Endothelial cell of umbilical vein (primary cell): ENCODE data around the gene KCNS1. TPM values are rescaled to one million over a fixed set of nuclear protein-coding genes. Genes with fewer than 3 reads are reported as not detected.

Experiments
- BruUV-seq: library from RNA; stranded (reverse); fragments of 400-500 nt; replicated peaks from 2 replicates; lab custom pipeline; 2021; lab: Mats Ljungman, UMichigan
- CTCF ChIA-PET: fragments of 300-600, 350-600 bp; sonication (Branson Sonifier 250); formaldehyde crosslinking; loops from one replicate; lab custom pipeline; 2021; ENCODE audit warnings: antibody characterized with exemption, inconsistent platforms; lab: Charles Lee
- POLR2A ChIA-PET: fragments of 300-600, 350-600 bp; sonication (Branson Sonifier 250); formaldehyde crosslinking; loops from one replicate; lab custom pipeline; 2021; ENCODE audit warnings: antibody characterized with exemption, inconsistent platforms; lab: Charles Lee
- DNase-seq: peaks from one replicate; pipeline ENCODE4 v3.0.0-alpha.2; 2011; ENCODE audit warnings: low read depth, low spot score
- FAIRE-seq: peaks from 2 replicates; lab custom pipeline; 2011; peaks lifted over from hg19 to GRCh38; lab: Jason Lieb, UNC
- H2AFZ ChIP-seq: 2 replicates; pipeline ENCODE4 v1.6.0; 2012; ENCODE audit warnings: low read depth, low read length, control low read depth, inconsistent platforms
- H3K27ac ChIP-seq: 2 replicates; pipeline ENCODE4 v1.5.1; 2011; ENCODE audit warnings: low read depth, mild to moderate bottlenecking, control low read depth, low read length, moderate library complexity; ENCODE audit not compliant: insufficient read depth
- H3K27me3 ChIP-seq, 2 experiments: 2 replicates each; pipeline versions ENCODE4 v1.6.0 to v1.6.1; 2011; ENCODE audit warnings: low read length in 2 of 2, mixed read lengths in 1 of 2; ENCODE audit not compliant: control insufficient read depth in 2 of 2, insufficient read depth in 2 of 2
- H3K36me3 ChIP-seq, 2 experiments: 2 replicates in 1 of 2; 3 replicates in 1 of 2; pipeline ENCODE4 v1.5.1; 2011; ENCODE audit warnings: low read length in 2 of 2, mild to moderate bottlenecking in 1 of 2, moderate library complexity in 1 of 2; ENCODE audit not compliant: control insufficient read depth in 2 of 2, insufficient read depth in 2 of 2; ENCODE audit errors: extremely low read depth in 1 of 2
- H3K4me1 ChIP-seq: 3 replicates; pipeline ENCODE4 v1.5.1; 2011; ENCODE audit warnings: mild to moderate bottlenecking, low read length; ENCODE audit not compliant: control insufficient read depth, insufficient read depth; ENCODE audit errors: extremely low read depth
- H3K4me2 ChIP-seq: 2 replicates; pipeline ENCODE4 v1.6.1; 2011; ENCODE audit warnings: low read length, control low read depth, mixed read lengths; ENCODE audit not compliant: insufficient read depth
- H3K4me3 ChIP-seq, 3 experiments: fragments of 200-600 bp in 1 of 3; sonication (generic), shearing (Covaris generic) in 1 of 3; replicated peaks in 1 of 3; 2 replicates each; pipeline ENCODE4 v1.5.1; 2011 to 2016; ENCODE audit warnings: control low read depth in 3 of 3, low read length in 3 of 3, mild to moderate bottlenecking in 2 of 3, inconsistent platforms in 1 of 3, low read depth in 1 of 3, moderate library complexity in 1 of 3; ENCODE audit not compliant: insufficient read depth in 1 of 3
- H3K79me2 ChIP-seq: 2 replicates; pipeline ENCODE4 v1.6.0; 2012; ENCODE audit warnings: low read length, inconsistent platforms; ENCODE audit not compliant: control insufficient read depth, insufficient read depth
- H3K9ac ChIP-seq: replicated peaks from 2 replicates; pipeline ENCODE3; 2011; ENCODE audit warnings: low read length, control low read depth; ENCODE audit not compliant: insufficient read depth; ENCODE audit errors: extremely low read depth
- H3K9me1 ChIP-seq: replicated peaks from 3 replicates; pipeline ENCODE4 v1.6.0; 2011; ENCODE audit warnings: mild to moderate bottlenecking, low read length; ENCODE audit not compliant: control insufficient read depth, insufficient read depth; ENCODE audit errors: extremely low read depth
- H3K9me3 ChIP-seq: replicated peaks from 2 replicates; pipeline ENCODE4 v1.5.1; 2012; ENCODE audit warnings: low read length, inconsistent platforms; ENCODE audit not compliant: control insufficient read depth, insufficient read depth
- H4K20me1 ChIP-seq: replicated peaks from 2 replicates; pipeline ENCODE3; 2011; ENCODE audit warnings: mild to moderate bottlenecking, low read length; ENCODE audit not compliant: control insufficient read depth, insufficient read depth; ENCODE audit errors: extremely low read depth
- FOS ChIP-seq: IDR thresholded peaks from 2 replicates; pipeline ENCODE4 v1.6.1; 2011; ENCODE audit warnings: mild to moderate bottlenecking, low read length, moderate library complexity, borderline replicate concordance; ENCODE audit not compliant: insufficient read depth
- GATA2 ChIP-seq: IDR thresholded peaks from 2 replicates; pipeline ENCODE4 v1.7.0; 2011; ENCODE audit warnings: low read depth, mild to moderate bottlenecking, moderate library complexity, mixed read lengths, low read length; ENCODE audit not compliant: insufficient read length, insufficient read depth
- POLR2AphosphoS5 ChIP-seq: IDR thresholded peaks from 2 replicates; pipeline ENCODE4 v1.6.1; 2012; ENCODE audit warnings: low read depth, mild to moderate bottlenecking, control low read depth, low read length, moderate library complexity; ENCODE audit not compliant: insufficient read depth
- dilution Hi-C: fragments of 300-500 bp; cut with MboI; formaldehyde crosslinking; loops from one replicate; pipeline ENCODE4 v1.15.0; 2019; ENCODE audit warnings: low sequenced_read_pairs; ENCODE audit not compliant: extremely low pct_ligation_motif_present
- intact Hi-C: fragments of 100-400 bp; cut with micrococcal nuclease; formaldehyde crosslinking; loops from one replicate; pipeline ENCODE4 v1.10.0; 2022
- polyA plus RNA-seq, 4 experiments: library from polyadenylated mRNA; depleted of rRNA in 3 of 4; stranded (reverse) in 3 of 4; unstranded in 1 of 4; fragments of >200 nt; gene quantifications; 2 replicates each; pipeline versions ENCODE4 v1.2.1 to v1.2.3, GENCODE V29; 2011 to 2012; ENCODE audit warnings: missing spikeins in 1 of 4
- total RNA-seq: library from RNA; stranded (reverse); gene quantifications from 2 replicates; pipeline ENCODE4 v1.2.3, GENCODE V29; 2021
- TF ChIP-seq, protein P1 (sequence below): IDR thresholded peaks from 2 replicates; pipeline ENCODE4 v1.6.1; 2011; ENCODE audit not compliant: insufficient read depth, insufficient read length

Gene KCNS1
- total and polyA plus RNA-seq, 2 donors (not counting 3 experiments of a cell fraction or from before 2014, with no cell fraction given): 0.14 to 0.29 TPM

DNA sequence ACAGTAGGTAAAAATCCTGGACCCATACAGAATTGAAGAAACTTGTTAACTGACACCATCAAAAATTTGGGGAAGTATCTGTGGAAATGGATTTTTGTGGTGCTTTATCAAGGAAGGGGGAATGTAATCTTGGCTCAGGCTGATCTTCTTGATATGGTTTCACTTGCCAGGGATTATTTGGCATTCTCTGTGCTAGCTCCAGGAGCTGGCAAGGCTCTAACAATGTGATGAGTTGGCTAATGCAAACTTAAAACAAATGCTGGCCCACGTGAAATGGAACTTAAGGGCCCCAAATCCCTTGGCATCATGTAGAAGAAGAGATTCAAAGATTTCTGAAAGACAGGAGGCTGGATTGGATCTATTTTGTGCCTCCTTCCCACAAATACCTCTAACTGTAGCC is 13.1 kb downstream of the KCNS1 start:
- no peak overlapping the region for H3K9ac ChIP-seq
- no peak overlapping the region for H3K4me3 ChIP-seq
- H3K9me3 ChIP-seq: no peaks in the 10 kb centered on the region
- no peak for DNase-seq
- H3K79me2 ChIP-seq: no peaks in the 10 kb centered on the region
- no peak overlapping the region for H3K4me2 ChIP-seq
- H3K36me3 ChIP-seq: no peaks in the 10 kb centered on the region
- ChIA-PET POLR2A (no interaction called here), CTCF (interaction anchor here (2.4 to 3.1 kb wide), 2 partner anchors 8 to 44 kb away, joined by 10 to 13 read pairs; no protein-coding TSS in a partner anchor)
- TF ChIP-seq POLR2AphosphoS5 (no peak), FOS (no peak)
- no peak overlapping the region for H2AFZ ChIP-seq
- intact Hi-C loops: no loop called here
- H3K4me1 ChIP-seq: peaks cover 2% of the 10 kb centered on the region
- no peak for FAIRE-seq
- H3K27me3 ChIP-seq: no peaks in the 10 kb centered on the region
- dilution Hi-C loops: no loop called here
- no TSS peak for BruUV-seq
- no peak overlapping the region for H3K27ac ChIP-seq
- H3K9me1 ChIP-seq: no peaks in the 10 kb centered on the region
- no peaks in the 10 kb centered on the region for H4K20me1 ChIP-seq

- dilution Hi-C loops: no loop called here
- Histone ChIP-seq H3K4me1 (peaks cover 2% of the 10 kb centered on the region), H4K20me1 (no peaks in the 10 kb centered on the region), H3K9me3 (no peaks in the 10 kb centered on the region), H2AFZ (no peak overlapping the region), H3K79me2 (no peaks in the 10 kb centered on the region), H3K4me3 (no peak overlapping the region), H3K27me3 (no peaks in the 10 kb centered on the region), H3K36me3 (no peaks in the 10 kb centered on the region), H3K9ac (no peak overlapping the region), H3K27ac (no peak overlapping the region), H3K9me1 (no peaks in the 10 kb centered on the region), H3K4me2 (no peak overlapping the region)
- no TSS peak for BruUV-seq
- TF ChIP-seq GATA2: no peak
- TF ChIP-seq, protein P1, sequence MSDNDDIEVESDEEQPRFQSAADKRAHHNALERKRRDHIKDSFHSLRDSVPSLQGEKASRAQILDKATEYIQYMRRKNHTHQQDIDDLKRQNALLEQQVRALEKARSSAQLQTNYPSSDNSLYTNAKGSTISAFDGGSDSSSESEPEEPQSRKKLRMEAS: no peak
- POLR2A ChIA-PET: no interaction called here
- CTCF ChIA-PET: interaction anchor here (2.4 to 3.1 kb wide), 2 partner anchors 9 to 43 kb away, joined by 10 to 13 read pairs; no protein-coding TSS in a partner anchor
- DNase-seq (no peak), FAIRE-seq (no peak)
- intact Hi-C loops: no loop called here
These were observed 13.7 kb downstream of the KCNS1 start for GRCh38 chr20:45087097-45087790.
